Body of pancreas (tissue), 4 donors: ENCODE results near the gene AGMO. TPM values are rescaled to one million over a fixed set of nuclear protein-coding genes. Genes with fewer than 3 reads are reported as not detected.

Source experiments
- ATAC-seq: fragments of 150-250 bp; one replicate; pipeline ENCODE4 v1.9.1; 2016
- DNase-seq, 4 donors: peaks; one replicate each; pipeline ENCODE4 v3.0.0-alpha.2; 2019
- H3K27ac ChIP-seq, 4 donors: fragments of 200-600 bp; sonication (generic); 1 replicate in 3 of 4; 2 replicates in 1 of 4; pipeline versions ENCODE4 v1.5.1 to v1.6.1; 2016 to 2019; ENCODE audit warnings: mild to moderate bottlenecking in 1 of 4, mixed read lengths in 1 of 4, moderate library complexity in 1 of 4
- H3K27me3 ChIP-seq, 2 donors: fragments of 200-600 bp; sonication (generic); one replicate each; pipeline ENCODE4 v1.6.0; 2016; ENCODE audit warnings: mild to moderate bottlenecking in 1 of 2
- H3K36me3 ChIP-seq, 2 donors: fragments of 200-600 bp; sonication (generic); replicated peaks in 1 of 2; 2 replicates each; pipeline ENCODE4 v1.5.1; 2016; ENCODE audit warnings: low read depth in 2 of 2; ENCODE audit not compliant: insufficient read depth in 1 of 2
- H3K4me1 ChIP-seq: fragments of 200-600 bp; sonication (generic); one replicate; pipeline ENCODE4 v1.6.0; 2016
- H3K4me3 ChIP-seq, 2 donors: fragments of 200-600 bp; sonication (generic); 1 replicate in 1 of 2; 2 replicates in 1 of 2; pipeline ENCODE4 v1.5.1; 2016 to 2019
- H3K9me3 ChIP-seq, 3 donors: fragments of 200-600 bp; sonication (generic); 1 replicate in 2 of 3; 2 replicates in 1 of 3; pipeline ENCODE4 v1.5.1; 2016
- CTCF ChIP-seq, 7 experiments: fragments of 450-650 bp in 4 of 7; fragments of 200-600 bp in 3 of 7; sonication (generic) in 3 of 7; IDR thresholded peaks; one replicate each; pipeline ENCODE4 v1.5.1; 2016 to 2019; ENCODE audit warnings: antibody characterized with exemption in 7 of 7
- POLR2A ChIP-seq, 3 donors: fragments of 450-650 bp; IDR thresholded peaks; one replicate each; pipeline ENCODE4 v1.6.1; 2016; ENCODE audit warnings: antibody characterized with exemption in 3 of 3, mild to moderate bottlenecking in 2 of 3
- WGBS, 2 donors: methylation state at CpG; one replicate each; pipeline ENCODE4 v1.1.5; 2017; 5-methylcytosine and 5-hydroxymethylcytosine counted together
- intact Hi-C: fragments of 100-400 bp; cut with DNase I; formaldehyde crosslinking; loops from one replicate; pipeline ENCODE4 v1.15.1; 2023
- total RNA-seq, 2 donors: library from RNA; depleted of rRNA; stranded (reverse); fragments of >200 nt; gene quantifications; one replicate each; pipeline ENCODE4 v1.1.0, GENCODE V29; 2016

Gene AGMO
- total RNA-seq, 2 donors from 2014 or later, result 0.52 TPM; not detected in 1

- ATAC-seq, result no peak
- DNase-seq, result no peak
- no peak overlapping the region for H3K4me3 ChIP-seq
- H3K4me1 ChIP-seq, result no peaks in the 10 kb centered on the region
- H3K9me3 ChIP-seq, result no peaks in the 10 kb centered on the region
- TF ChIP-seq CTCF (IDR thresholded peaks at IDR 0.05) (no peak), POLR2A (IDR thresholded peaks at IDR 0.05) (no peak)
- H3K27me3 ChIP-seq, result no peaks in the 10 kb centered on the region
- no peak overlapping the region for H3K27ac ChIP-seq
- WGBS, 2 donors, result 79 to 80% methylated on average over 2 of the region's 2 CpGs
- intact Hi-C loops, result no loop called here
- no peaks in the 10 kb centered on the region for H3K36me3 ChIP-seq
Measured at GRCh38 chr7:15399441-15399840, 162.4 kb downstream of the AGMO start.

GRCh38 chr7:15397922-15398760 lies 163.7 kb downstream of the AGMO start:
- H3K4me3 ChIP-seq, result no peak overlapping the region
- H3K4me1 ChIP-seq, result no peaks in the 10 kb centered on the region
- no peaks in the 10 kb centered on the region for H3K27me3 ChIP-seq
- H3K36me3 ChIP-seq, result no peaks in the 10 kb centered on the region
- DNase-seq (no peak), ATAC-seq (no peak)
- intact Hi-C loops, result no loop called here
- H3K27ac ChIP-seq, result no peak overlapping the region
- H3K9me3 ChIP-seq, result no peaks in the 10 kb centered on the region
- WGBS, 2 donors, result 77 to 85% methylated on average over 9 of the region's 9 CpGs
- no peak for TF ChIP-seq POLR2A (IDR thresholded peaks at IDR 0.05)

- no peak for ATAC-seq
- intact Hi-C loops, result no loop called here
- TF ChIP-seq CTCF (IDR thresholded peaks at IDR 0.05), result no peak
- no peak for TF ChIP-seq POLR2A (IDR thresholded peaks at IDR 0.05)
- H3K9me3 ChIP-seq, result no peaks in the 10 kb centered on the region
- no peak overlapping the region for H3K27ac ChIP-seq
- no peaks in the 10 kb centered on the region for H3K4me1 ChIP-seq
- no peak overlapping the region for H3K4me3 ChIP-seq
- no peak for DNase-seq
- no peaks in the 10 kb centered on the region for H3K36me3 ChIP-seq
- WGBS, 2 donors, result 90 to 94% methylated on average over 22 to 41 of the region's 43 CpGs
- H3K27me3 ChIP-seq, result no peaks in the 10 kb centered on the region
Measured at GRCh38 chr7:15397159-15397550, 164.7 kb downstream of the AGMO start.

- 80 to 81% methylated on average over 24 of the region's 24 CpGs for WGBS, 2 donors
- no peak overlapping the region for H3K27ac ChIP-seq
- no peaks in the 10 kb centered on the region for H3K4me1 ChIP-seq
- DNase-seq, result no peak
- intact Hi-C loops, result no loop called here
- no peaks in the 10 kb centered on the region for H3K36me3 ChIP-seq
- no peak for ATAC-seq
- H3K27me3 ChIP-seq, result no peaks in the 10 kb centered on the region
- no peak overlapping the region for H3K4me3 ChIP-seq
- no peak for TF ChIP-seq POLR2A (IDR thresholded peaks at IDR 0.05)
- TF ChIP-seq CTCF (IDR thresholded peaks at IDR 0.05), result no peak
- no peaks in the 10 kb centered on the region for H3K9me3 ChIP-seq
Measured at GRCh38 chr7:15396210-15397158, 165.3 kb downstream of the AGMO start.

- 63 to 86% methylated on average over 1 of the region's 1 CpG for WGBS, 2 donors
Measured at GRCh38 chr7:15389073-15389472, 172.7 kb downstream of the AGMO start.

More at GRCh38 chr7:15389073-15389472, 172.7 kb downstream of the AGMO start:
- TF ChIP-seq CTCF (IDR thresholded peaks at IDR 0.05) (no peak), POLR2A (IDR thresholded peaks at IDR 0.05) (no peak)
- no peaks in the 10 kb centered on the region for H3K9me3 ChIP-seq
- no peak for DNase-seq
- H3K27ac ChIP-seq, result no peak overlapping the region
- H3K4me3 ChIP-seq, result no peak overlapping the region
- no peaks in the 10 kb centered on the region for H3K36me3 ChIP-seq
- no peaks in the 10 kb centered on the region for H3K27me3 ChIP-seq
- no peaks in the 10 kb centered on the region for H3K4me1 ChIP-seq
- ATAC-seq, result no peak
- intact Hi-C loops, result no loop called here
